Retina (tissue), 1 donor: ENCODE data around the gene PSMC3.

Source experiments
- DNase-seq: peaks from one replicate; pipeline ENCODE4 v3.0.0-alpha.2; 2016

PSMC3 gene

DNA sequence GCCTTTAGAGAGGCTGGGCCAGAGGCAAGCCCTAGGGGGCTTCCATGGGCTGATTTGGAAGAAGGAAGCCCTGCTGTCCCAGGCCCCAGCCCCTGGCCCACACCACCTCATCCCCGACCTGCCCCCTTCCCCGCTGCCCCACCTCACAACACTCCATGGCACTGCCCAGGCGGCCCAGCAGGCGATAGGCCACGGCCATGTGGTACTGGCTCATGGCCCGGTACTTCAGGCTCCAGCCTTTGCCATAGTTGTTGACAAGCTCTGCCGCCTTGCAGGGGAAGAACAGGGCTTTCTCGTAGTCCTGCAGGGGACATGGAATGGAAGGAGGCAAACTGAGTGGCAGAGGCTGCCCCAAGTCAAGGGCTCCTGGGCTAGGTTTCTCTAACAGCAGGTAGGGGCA lies 16.3 kb upstream of the PSMC3 start:
- no peak for DNase-seq

DNA sequence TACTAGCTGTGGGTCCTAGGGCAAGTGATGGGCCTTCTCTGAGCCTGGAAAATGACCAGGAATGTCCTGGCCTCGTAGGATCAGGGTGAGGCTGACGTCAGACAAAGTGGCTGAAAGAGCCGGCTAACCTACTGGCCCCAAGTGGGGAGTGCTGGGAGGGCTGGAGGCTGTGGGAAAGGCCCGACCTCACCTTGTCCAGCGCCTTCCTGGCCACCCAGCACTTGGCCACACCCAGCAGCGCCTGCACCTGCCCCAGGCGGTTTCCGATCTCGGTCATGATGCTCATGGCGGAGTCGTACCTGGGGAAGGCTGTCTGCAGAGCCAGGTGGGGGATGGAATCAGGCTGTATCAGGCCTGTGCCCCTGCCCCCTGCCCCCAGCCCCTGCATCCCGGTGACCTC lies 15.2 kb upstream of the PSMC3 start:
- DNase-seq: no peak

DNA sequence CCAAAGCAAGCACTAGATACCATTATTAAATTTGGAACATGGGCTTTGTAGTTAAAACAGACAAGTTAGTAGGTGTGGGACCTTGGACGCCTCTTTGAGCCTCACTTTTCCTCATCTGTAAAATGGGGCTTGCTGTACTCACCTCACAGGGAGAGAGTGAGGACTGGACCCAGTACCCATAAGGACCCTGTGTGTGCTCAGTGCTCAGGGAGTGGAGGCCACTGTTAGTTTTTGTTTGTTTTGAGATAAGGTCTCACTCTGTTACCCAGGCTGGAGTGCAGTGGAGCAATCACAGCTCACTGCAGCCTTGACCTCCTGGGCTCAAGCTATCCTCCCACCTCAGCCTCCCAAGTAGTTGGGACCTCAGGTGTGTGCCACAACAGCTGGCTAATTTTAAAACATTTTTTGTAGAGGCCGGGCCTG lies 13.8 kb upstream of the PSMC3 start:
- no peak for DNase-seq

DNA sequence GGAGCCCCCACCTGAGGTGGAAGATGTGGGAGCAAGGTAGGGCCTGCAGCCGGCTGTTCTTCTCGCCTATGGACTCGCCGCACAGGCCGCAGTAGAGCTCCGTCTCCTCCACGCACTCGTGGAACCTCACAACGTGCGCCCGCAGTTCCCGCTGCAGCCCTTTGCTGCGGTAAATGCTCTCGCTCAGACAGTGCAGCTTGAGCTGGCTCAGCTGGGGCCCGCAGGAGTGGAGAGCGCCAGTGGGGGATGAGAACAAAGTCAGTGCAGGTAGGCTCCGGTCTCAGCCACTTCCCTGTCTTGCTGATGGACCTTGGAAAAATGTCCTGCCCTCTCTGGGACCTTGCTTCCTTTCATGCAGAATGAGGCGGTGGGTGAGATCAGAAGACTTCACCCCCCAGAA lies 12.5 kb upstream of the PSMC3 start:
- DNase-seq: no peak

DNA sequence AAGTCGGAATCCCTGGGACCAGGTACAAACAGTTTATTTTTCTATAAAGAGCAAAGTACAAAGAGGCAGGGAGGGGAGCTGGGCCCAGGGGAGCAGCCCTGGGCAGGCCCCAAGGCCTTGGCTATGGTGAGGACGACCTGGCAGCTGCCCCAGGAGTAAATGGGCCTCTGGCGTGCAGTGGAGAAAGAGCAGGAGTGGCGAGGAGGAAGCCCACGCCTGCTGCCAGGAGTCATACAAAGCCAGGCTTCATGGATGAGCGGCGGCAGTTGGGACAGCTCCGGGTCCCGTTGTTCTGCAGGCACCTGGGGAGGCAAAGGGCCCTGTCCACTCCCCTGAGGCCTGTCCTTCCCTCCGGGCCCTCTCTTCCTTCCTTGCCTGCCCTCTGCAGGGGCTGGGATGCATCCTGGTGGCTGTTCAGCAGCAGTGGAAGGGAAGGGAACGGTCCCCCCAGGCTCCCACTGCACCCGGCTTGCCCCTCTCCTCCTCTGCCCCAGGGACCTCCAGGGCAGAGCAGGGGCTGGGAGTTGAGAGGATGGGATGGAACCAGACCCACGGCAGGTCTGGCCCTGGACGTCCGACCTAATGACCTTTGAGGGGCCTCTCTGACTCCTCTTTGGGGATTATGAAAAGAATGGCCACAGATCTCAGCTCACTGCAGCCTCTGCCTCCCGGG lies 11.6 kb upstream of the PSMC3 start:
- DNase-seq: no peak

DNA sequence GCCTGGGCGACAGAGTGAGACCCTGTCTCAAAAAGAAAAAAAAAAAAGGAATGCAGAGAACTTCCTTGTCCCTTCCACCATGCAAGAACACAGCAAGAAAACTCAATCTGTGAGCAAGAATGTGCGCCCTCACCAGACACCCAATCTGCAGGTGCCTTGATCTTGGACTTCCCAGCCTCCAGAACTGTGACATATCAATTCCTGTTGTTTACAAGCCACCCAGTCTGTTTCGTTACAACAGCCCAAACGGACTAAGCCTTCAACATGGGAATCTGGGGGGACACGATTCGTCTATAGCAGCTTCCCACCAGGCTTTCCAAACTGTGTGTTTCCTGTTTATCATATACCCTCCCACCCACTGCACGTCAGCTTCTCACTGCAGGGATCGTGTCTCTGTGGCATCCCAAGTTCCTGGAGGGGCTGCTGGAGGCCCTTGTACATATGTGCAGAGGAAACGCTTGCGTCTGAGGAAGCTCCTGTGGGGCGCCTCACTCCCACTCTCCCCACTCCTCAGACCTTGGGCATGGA lies 11.0 kb upstream of the PSMC3 start:
- no peak for DNase-seq

DNA sequence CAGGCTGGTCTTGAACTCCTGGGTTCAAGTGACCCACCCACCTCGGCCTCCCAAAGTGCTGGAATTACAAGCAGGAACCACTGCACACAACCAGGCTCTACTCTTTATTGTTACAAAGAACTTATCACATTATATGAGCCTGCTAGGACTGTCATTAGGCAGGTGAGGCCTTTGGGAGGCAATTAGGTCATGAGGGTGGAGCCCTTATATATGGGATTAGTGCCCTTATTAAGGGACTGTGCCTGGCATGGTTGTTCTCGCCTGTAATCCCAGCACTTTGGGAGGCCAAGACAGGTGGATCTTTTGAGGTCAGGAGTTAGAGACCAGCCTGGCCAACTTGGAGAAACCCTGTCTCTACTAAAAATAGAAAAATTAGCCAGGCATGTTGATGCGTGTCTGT lies 10.5 kb upstream of the PSMC3 start:
- no peak for DNase-seq

DNA sequence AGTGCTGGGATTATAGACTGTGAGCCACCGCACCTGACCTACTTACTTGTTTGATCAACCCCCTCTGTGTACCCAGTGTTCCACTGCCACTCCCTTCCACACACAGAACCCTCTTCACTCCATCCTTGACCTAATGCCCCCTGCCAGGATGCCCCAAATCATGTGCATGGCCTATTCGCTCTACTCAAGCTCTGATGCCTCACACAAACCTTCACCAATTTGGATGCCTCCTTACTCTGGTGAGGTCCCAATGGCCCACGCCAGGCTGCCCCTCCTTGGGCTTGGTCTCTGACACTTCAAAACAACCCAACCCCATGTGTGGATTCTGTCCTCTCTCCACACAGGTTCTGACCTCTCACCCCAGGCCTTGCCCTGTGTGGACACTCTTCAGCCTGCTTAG lies 9.4 kb upstream of the PSMC3 start:
- no peak for DNase-seq

DNA sequence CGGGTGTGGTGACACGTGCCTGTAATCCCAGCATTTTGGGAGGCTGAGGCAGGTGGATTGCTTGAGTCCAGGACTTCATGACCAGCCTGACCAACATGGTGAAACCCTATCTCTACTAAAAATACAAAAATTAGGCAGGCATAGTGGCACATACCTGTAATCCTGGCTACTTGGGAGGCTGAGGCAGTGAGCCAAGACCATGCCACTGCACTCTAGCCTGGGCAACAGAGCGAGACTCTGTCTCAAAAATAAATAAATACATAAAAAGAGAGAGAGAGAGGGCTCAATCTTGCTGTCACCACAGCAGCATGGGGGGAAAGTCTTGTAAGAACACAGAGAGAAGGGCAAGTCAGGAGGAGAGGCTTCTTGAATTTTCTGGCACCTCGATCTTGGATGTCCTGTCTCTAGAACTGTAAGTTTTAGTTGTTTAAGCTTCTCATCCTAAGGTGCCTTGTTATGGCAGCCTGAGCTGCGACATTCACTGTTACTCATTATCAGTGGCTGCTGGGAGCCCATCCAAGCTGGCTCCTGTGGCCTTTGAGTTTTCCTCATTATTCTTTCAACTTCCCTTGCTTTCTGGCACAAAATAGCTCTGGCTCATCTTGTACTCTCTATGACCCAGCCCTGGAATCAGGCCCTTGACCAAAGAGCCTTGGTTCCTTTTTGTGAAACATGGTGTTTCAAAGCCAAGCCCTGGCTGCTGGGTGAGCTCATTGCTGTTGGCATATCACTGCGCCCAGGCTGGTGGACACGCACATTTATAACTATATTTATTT lies 8.0 kb upstream of the PSMC3 start:
- DNase-seq: no peak

DNA sequence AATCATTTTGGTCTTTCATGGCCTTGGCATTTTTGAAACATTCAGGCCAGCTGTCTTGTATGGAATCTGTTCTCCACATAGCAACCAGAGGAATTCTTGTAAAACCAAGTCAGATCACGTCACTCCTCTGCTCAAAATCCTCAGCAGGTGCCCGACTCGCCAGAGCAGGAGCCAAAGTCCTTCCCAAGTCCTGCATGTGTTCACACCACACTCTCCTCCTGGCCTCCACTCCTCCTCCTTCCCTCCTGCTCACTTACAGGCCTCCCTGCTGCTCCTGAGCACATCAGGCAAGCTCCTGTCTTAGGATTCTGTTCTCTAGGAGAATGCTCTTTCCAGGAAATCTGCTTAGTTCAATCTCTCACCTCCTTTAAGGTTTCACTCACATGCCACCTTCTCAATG lies 6.9 kb upstream of the PSMC3 start:
- DNase-seq: no peak

DNA sequence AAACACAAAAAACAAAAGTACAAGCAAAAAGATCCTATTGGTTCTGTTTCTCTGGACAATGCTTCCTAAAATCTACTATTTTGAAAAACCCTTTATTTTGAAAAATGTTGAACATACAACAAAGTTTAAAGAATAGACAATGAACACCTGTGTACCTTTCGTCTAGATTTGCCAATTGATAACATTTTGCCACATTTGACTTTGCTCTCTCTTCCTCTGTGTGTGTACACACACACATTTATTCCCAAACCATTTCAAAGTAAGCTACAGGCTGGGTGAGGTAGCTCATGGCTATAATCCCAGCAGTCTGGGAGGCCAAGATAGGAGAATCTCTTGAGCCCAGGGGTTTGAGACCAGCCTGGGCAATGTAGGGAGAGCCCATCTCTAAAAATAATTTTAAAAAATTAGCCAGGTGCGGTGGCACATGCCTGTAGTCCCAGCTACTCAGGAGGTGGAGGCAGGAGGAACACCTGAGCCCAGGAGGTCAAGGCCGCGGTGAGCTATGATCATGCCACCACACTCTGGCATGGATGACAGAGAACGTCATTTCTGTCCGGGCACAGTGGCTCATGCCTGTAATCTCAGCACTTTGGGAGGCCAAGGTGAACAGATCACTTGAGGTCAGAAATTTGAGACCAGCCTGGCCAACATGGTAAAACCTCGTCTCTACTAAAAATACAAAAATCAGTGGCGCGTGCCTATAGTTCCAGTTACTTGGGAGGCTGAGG lies 5.3 kb upstream of the PSMC3 start:
- DNase-seq: no peak

DNA sequence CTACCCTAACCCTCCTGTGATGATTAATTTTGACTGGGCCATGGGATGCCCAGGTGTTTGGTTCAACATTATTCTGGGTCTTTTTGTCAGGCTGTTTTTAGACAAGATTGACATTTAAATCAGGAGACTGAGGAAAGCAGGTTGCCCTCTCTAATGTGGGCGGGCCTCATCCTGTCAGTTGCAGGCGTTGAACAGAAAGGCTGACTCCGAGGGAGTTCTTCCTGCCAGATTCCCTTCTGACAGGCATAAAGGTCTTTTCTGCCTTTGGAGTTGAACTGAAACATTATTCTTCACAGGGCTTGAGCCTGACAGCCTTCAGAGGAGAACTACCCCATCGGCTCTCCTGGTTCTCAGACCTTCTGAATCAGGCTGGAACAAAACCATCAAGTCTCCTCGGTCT lies 4.3 kb upstream of the PSMC3 start:
- no peak for DNase-seq

DNA sequence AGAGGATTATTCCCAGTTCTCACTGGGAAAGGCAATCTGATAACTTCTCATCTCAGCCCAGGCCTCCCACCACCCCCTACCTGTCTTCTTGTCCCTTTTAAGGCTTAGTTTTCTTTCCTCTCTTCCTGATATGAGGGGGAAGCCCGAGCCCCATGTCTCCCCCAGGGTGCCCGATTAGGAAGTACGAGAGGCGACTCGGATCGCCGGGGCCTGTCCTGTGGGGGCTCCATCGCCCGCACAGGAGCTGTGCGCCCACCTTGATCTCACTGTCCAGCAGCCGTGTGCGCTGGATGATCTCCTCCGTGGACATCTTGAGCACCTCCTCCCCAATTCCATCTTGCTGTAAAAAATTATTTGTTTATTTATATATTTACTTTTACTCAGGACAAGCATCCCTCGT lies 628 bp downstream of the PSMC3 start:
- DNase-seq: no peak

DNA sequence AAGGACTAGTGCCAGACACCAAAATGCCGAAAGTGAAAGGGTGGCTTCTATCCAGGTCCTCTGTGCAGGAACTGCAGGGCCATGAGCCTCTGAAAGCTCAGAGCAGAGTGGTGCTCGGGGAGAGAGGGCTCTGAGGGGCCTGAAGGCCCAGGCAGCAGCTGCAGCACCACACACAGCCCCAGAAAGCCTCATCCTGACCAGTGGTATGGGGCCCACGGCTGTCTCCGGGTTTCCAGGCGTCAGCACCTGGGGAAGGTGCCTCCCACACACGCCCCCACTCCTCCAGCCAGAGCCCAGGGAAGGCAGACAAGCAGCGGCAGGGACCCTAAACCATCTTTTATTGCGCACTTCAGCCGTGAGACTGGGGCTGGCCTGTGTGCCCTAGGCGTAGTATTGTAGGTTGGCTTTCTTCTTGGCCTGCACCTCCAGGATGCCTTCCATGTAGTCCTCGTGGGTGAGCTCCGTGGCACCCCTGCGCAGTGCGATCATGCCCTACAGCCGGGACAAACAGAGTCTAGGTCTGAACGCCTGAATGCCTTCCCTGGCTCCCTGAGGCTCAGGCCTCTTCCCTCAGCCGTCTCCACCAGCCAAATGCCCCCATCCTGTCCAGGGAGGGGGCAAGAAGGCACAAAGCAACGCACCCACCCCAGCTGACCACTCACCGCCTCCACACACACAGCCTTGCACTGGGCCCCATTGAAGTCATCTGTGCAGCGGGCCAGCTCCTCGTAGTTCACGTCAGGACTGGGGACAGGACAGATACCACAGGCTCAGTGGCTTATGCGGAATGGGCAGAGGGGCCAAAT lies 7.6 kb downstream of the PSMC3 start:
- DNase-seq: no peak

DNA sequence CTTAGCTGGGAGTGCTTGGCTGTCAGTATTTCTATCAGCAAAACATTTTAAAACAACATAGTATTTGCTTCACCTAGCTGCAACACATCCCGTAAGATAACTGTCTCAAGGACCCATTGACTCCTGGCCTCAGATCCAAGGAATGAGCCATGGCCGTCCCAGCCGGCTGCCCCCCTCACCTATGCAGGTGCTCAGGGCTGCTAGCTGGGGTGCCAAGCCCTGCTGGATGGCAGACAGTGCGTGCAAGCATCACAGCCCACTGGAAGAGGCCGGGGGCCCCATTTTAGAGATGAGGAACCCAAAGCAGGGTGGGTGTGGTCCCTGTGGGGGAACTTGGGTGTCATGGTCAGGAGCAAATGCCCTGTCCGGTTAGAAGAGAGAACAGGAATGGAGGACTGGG lies 8.5 kb downstream of the PSMC3 start:
- DNase-seq: no peak

DNA sequence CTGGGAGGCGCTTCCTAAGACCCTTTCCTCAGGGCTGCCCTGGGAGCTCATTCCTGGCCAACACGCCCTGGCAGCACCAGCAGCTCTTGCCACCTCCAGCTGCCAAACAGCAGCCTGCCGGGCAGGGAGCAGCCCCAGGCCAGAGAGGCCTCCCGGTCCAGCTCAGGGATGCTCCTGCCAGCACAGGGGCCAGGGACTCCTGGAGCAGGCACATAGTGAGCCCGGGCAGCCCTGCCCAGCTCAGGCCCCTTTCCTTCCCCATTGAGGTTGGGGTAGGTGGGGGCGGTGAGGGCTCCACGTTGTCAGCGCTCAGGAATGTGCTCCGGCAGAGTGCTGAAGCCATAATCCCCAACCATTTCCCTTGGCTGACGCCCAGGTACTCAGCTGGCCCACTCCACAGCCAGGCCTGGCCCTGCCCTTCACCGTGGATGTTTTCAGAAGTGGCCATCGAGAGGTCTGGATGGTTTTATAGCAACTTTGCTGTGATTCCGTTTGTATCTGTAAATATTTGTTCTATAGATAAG lies 10.2 kb downstream of the PSMC3 start:
- no peak for DNase-seq

DNA sequence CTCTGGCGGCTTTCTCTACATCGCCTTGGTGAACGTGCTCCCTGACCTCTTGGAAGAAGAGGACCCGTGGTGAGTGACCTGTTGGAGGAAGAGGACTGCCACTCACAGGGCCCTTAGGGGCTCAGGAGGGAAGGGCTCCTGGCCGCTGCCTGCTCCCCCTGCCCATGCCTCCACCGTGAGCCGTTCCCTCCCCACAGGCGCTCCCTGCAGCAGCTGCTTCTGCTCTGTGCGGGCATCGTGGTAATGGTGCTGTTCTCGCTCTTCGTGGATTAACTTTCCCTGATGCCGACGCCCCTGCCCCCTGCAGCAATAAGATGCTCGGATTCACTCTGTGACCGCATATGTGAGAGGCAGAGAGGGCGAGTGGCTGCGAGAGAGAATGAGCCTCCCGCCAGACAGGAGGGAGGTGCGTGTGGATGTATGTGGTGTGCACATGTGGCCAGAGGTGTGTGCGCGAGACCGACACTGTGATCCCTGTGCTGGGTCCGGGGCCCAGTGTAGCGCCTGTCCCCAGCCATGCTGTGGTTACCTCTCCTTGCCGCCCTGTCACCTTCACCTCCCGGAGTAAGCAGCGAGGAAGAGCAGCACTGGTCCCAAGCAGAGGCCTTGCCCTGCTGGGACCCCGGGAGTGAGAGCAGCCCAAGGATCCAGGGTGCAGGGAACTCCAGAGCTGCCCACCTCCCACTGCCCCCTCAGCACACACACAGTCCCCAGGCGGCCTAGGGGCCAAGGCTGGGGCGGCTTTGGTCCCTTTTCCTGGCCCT lies 11.0 kb downstream of the PSMC3 start:
- no peak for DNase-seq

DNA sequence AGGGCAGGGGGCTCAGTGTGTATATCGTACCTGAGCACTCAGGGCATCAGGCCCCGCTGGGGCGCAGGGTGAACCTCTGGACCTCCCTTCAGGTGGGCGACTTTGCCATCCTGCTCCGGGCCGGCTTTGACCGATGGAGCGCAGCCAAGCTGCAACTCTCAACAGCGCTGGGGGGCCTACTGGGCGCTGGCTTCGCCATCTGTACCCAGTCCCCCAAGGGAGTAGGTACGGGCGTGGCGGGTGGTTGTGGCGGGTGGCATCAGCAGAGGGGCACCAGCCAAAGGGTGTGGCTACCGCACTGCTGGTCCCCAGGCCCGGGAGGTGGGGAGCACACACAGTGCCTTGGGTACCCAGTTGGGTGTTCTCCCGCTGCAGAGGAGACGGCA lies 11.6 kb downstream of the PSMC3 start:
- no peak for DNase-seq

DNA sequence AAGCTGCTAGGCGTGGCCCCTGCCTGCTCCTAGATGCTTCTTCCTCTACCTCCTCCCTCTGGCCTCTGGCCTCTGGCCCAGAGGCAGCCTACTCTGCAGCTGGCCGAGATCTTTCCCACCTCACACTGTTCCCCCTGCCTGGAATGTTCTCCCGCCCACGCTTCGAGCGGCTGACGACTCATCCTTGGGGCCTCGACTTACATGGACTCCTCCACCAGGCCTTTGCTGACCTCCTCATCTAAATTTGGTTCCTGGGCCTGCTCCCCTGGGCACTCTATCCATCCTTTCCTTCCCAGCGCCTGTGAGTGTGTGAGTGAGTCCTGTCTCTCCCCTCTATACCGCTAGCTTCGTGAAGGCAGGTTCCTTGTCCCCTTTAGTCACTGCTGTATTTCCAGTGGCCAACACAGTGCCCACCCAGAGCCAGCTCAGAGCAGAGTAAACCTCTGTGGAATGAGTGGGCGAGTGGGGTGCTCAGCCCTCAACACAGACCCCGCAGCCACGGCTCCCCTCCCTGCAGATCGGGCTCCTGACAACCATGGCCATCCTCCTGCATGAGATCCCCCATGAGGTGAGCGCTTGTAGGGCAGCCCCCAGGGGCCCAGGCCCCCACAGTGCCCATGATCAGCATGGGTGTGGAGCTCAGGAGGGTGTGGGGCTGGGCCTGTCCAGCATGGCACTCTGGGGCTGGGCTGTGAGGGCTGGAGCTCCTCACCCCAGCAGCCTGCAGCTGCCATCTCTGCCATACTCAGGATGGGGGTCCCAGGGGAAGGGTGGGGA lies 12.1 kb downstream of the PSMC3 start:
- no peak for DNase-seq

DNA sequence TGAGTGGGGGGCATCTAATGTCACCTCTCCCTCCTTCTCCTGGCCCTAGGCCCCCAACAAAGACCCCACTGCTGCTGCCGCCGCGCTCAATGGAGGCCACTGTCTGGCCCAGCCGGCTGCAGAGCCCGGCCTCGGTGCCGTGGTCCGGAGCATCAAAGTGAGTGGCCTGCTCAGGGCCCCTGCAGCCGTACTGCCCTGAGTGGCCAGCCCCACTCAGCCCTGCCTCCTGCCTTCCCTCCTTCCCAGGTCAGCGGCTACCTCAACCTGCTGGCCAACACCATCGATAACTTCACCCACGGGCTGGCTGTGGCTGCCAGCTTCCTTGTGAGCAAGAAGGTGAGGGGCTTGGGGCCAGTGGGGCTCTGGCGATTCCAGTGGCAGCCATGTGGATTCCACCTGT lies 12.9 kb downstream of the PSMC3 start:
- no peak for DNase-seq
